GM18520 (cell line): ENCODE results near the gene EFNB1.

ENCODE experiments used
- ATAC-seq: cut with Tn5 transposase; IDR thresholded peaks from one replicate; pipeline ENCODE4 v1.9.1; 2021; ENCODE audit not compliant: unreplicated experiment

EFNB1 gene

GRCh38 chrX:68880846-68881552, 52.2 kb downstream of the EFNB1 start:
- no peak for ATAC-seq

- ATAC-seq, result no peak
Measured at GRCh38 chrX:68881911-68882310, 53.1 kb downstream of the EFNB1 start.

GRCh38 chrX:68883800-68884199, 55.0 kb downstream of the EFNB1 start:
- ATAC-seq, result no peak

- ATAC-seq, result no peak
Measured at GRCh38 chrX:68889249-68889648, 60.4 kb downstream of the EFNB1 start.
